Astrocyte (in vitro differentiated cells and primary cell): ENCODE data around the gene EHD1.

Experiments used
- EZH2 ChIP-seq: IDR thresholded peaks from 2 replicates; pipeline ENCODE4 v1.6.1; 2012; ENCODE audit warnings: mild to moderate bottlenecking, low read length, inconsistent platforms; ENCODE audit not compliant: insufficient read depth
- TF ChIP-seq, protein P1 (sequence below): IDR thresholded peaks from 2 replicates; pipeline ENCODE4 v1.5.1; 2011; ENCODE audit warnings: low read depth, mild to moderate bottlenecking, inconsistent platforms, low read length, moderate library complexity; ENCODE audit not compliant: insufficient read depth

DNA sequence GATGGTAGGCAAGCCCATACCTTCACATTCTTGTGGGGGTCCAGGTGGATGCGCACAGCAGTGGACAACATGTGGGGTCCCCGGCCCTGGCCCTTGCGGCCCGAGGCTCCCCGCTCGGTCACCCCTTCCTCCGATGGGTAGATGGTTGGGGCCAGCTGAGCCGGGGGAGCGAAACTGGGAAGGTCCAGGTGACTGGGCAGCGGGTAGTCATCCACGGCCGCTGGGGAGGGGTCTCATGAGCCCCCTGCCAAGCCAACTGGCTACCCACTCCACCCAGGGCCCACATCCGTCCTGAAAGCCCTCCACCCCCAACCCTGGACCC lies 27.9 kb upstream of the EHD1 start:
- TF ChIP-seq, protein P1, sequence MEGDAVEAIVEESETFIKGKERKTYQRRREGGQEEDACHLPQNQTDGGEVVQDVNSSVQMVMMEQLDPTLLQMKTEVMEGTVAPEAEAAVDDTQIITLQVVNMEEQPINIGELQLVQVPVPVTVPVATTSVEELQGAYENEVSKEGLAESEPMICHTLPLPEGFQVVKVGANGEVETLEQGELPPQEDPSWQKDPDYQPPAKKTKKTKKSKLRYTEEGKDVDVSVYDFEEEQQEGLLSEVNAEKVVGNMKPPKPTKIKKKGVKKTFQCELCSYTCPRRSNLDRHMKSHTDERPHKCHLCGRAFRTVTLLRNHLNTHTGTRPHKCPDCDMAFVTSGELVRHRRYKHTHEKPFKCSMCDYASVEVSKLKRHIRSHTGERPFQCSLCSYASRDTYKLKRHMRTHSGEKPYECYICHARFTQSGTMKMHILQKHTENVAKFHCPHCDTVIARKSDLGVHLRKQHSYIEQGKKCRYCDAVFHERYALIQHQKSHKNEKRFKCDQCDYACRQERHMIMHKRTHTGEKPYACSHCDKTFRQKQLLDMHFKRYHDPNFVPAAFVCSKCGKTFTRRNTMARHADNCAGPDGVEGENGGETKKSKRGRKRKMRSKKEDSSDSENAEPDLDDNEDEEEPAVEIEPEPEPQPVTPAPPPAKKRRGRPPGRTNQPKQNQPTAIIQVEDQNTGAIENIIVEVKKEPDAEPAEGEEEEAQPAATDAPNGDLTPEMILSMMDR = no peak
- no peak for TF ChIP-seq EZH2
